ENCODE results near the gene BMERB1. TPM values are rescaled to one million over a fixed set of nuclear protein-coding genes. Genes with fewer than 3 reads are reported as not detected.

Gene BMERB1
- total RNA-seq, 2 donors from 2014 or later, result 6.2 to 9.1 TPM

DNA sequence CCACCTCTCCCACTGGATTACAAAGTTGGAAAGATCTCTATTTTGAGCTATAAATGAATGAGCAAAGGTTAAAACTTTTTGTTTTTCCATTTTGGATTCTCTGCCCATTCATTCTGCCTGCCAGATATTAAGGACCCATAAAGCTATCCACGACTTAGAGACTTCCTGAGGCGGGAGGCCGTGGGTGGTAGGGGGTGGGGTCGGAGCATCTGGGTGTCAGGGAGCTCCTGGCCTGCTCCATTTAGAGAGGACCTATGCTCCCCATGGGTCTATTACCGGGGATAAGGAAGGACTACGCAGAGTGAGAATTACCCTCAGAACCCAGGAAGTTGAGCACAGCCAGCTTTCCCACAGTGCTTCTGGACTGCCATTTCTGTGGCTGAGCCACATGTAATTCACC, 162.7 kb downstream of the BMERB1 start:
- DNase-seq, result no peak
- Histone ChIP-seq H3K4me3 (no peak overlapping the region), H3K27ac (no peak overlapping the region), H3K9ac (ENCODE audit: low read depth in 2 of 2, low read length in 2 of 2) (no peak overlapping the region), H3K36me3 (peaks cover 20% of the 10 kb centered on the region), H3K27me3 (no peaks in the 10 kb centered on the region), H3K4me1 (no peaks in the 10 kb centered on the region), H3K9me3 (no peaks in the 10 kb centered on the region)
- TF ChIP-seq, protein P1, sequence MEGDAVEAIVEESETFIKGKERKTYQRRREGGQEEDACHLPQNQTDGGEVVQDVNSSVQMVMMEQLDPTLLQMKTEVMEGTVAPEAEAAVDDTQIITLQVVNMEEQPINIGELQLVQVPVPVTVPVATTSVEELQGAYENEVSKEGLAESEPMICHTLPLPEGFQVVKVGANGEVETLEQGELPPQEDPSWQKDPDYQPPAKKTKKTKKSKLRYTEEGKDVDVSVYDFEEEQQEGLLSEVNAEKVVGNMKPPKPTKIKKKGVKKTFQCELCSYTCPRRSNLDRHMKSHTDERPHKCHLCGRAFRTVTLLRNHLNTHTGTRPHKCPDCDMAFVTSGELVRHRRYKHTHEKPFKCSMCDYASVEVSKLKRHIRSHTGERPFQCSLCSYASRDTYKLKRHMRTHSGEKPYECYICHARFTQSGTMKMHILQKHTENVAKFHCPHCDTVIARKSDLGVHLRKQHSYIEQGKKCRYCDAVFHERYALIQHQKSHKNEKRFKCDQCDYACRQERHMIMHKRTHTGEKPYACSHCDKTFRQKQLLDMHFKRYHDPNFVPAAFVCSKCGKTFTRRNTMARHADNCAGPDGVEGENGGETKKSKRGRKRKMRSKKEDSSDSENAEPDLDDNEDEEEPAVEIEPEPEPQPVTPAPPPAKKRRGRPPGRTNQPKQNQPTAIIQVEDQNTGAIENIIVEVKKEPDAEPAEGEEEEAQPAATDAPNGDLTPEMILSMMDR (IDR thresholded peaks at IDR 0.05), result no peak
- intact Hi-C loops (cut with DNase I), result no loop called here

DNA sequence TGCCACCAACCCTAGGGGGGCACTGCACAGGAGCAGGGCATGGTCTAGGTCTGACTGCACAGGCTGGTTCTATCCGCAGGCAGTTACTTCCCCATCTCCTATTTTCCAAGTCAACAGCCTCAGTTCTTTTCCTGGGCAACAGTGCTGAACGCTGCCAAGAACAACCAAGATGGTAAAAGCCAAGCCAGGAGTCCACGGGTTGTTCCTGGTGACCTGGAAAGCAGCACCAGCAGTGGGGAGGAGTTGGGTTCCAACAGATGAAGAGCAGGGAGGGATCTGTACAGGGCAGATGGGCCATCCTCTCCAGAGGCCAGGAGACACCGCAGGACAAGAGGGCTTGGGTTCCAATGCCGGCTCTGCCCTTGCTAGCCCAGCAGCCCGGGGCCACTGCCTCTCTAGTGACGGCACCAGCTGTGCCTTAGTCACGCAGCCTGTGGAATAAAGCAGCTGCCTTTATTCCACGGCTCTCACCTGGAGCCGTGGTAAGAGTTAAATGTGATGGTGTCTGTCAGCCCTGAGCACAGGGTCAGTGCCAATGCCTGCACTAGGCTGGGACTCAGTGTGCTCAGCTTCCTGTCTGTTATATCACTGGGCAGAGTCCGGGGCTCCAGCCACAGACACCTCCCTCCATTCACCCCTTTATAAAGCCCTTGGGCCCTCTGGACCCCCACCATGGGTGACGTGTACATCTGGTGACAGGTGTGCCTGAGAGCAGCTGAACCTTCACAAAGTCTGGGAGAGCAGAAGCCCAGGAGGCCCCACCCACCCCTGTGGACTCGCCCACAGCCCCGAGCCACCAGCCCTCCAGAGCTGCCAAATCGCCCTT, 163.6 kb downstream of the BMERB1 start:
- no peak for DNase-seq
- TF ChIP-seq, protein P1 (IDR thresholded peaks at IDR 0.05), result no peak
- Histone ChIP-seq H3K9me3 (no peaks in the 10 kb centered on the region), H3K4me1 (no peaks in the 10 kb centered on the region), H3K36me3 (peaks cover 22% of the 10 kb centered on the region), H3K4me3 (no peak overlapping the region), H3K9ac (ENCODE audit: low read depth in 2 of 2, low read length in 2 of 2) (no peak overlapping the region), H3K27ac (no peak overlapping the region), H3K27me3 (no peaks in the 10 kb centered on the region)
- intact Hi-C loops (cut with DNase I), result no loop called here

DNA sequence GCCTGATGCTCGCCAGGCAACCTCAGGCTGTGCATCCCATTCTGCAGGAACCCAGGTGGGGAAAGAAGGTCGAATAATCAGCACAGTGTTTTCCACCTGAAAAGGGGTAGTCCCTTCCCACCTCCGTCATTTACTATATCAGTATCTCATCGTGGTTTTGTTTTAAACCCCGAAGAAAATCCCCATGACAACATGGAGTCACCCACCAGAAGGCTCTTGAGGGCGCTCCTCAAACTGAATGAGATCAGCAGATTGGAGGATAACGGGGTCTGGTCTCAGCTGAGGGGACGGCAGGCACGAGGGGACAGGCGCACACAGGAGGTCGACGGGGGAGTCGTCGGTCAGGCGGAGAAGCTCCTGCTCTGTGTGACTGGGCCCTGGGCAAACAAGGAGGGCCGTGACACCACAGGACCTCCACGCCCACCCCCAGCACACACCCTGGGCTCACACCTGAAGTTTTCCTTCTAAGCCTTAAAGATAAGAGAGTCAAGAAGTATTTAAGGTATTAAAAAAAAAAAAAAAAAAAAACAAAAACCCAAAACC, 164.3 kb downstream of the BMERB1 start:
- Histone ChIP-seq H3K9me3 (no peaks in the 10 kb centered on the region), H3K27ac (no peak overlapping the region), H3K4me3 (no peak overlapping the region), H3K27me3 (no peaks in the 10 kb centered on the region), H3K4me1 (no peaks in the 10 kb centered on the region), H3K9ac (ENCODE audit: low read depth in 2 of 2, low read length in 2 of 2) (no peak overlapping the region), H3K36me3 (peaks cover 29% of the 10 kb centered on the region)
- intact Hi-C loops (cut with DNase I), result no loop called here
- no peak for DNase-seq
- TF ChIP-seq, protein P1 (IDR thresholded peaks at IDR 0.05), result no peak

DNA sequence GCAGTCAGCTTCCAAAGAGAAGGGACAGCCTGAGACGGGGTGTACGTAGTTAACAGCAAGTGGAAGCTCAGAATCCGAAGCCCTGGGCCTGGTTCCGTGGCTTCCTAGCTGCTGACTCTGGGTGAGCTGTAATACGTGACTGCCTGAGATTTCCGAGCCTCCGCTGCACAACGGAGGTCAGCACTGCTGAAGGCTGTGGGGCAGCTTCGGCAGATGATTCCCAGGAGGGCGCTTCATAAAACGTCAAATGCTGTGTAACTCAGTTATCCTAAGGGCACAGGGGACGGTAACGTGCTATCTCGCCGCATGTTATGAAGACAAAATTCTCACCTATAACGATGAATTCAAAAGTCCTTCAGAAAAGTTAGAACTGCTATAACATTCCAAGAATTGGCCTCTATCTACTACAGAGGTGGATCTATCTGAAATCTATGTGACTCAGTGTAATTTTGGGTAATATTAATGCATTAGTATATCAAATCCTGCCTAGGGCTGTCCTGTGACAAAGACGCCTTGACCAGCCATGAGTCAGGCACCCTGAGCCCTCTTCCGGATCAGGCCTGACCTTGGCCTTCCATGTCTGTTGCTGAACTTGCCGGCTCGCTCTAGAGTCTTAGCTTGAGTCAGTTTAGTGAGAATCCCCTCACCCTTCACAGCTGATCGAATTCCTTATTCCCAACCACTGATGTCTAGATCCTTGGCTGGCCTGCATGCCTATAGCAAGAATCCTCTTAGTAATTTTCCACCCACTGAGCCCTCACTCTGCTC, 165.1 kb downstream of the BMERB1 start:
- Histone ChIP-seq H3K36me3 (peaks cover 30% of the 10 kb centered on the region), H3K9me3 (no peaks in the 10 kb centered on the region), H3K27ac (no peak overlapping the region), H3K4me1 (no peaks in the 10 kb centered on the region), H3K27me3 (no peaks in the 10 kb centered on the region), H3K4me3 (no peak overlapping the region), H3K9ac (ENCODE audit: low read depth in 2 of 2, low read length in 2 of 2) (no peak overlapping the region)
- DNase-seq, result no peak
- TF ChIP-seq, protein P1 (IDR thresholded peaks at IDR 0.05), result no peak
- intact Hi-C loops (cut with DNase I), result no loop called here

DNA sequence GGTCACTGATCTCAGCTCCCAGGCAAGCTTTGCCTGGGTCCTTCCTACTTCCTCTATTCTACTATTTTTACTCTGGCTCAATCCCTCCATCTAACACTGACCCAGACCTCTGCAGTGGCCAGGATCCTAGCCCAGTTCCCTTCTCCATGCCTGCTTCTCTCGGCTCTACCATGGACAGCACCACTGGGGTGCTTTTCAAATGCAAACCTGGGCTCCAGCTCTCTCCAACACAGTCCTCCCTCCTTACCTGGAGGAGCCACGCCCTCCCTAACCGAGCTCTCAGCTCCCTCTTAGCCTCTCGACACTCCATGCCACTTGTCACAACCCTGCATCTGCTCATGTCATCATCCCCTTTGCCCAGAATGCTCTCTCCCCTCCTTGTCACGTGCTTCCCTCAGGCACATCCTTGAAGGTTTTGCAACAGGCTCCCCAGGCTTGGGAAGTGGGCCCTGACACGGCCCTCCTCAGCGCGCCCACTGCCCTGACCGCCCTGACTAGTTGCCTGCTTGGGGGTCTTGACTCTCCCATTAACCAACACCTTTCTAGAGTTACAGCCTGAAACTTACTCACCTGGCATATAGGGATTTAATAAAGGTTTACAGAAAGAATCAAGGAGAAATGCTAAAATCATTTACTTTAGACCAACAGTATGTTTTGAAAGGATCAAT, 167.0 kb downstream of the BMERB1 start:
- H3K9ac ChIP-seq (ENCODE audit: low read depth in 2 of 2, low read length in 2 of 2), result no peak overlapping the region
- peaks cover 30% of the 10 kb centered on the region for H3K36me3 ChIP-seq
- H3K27ac ChIP-seq, result no peak overlapping the region
- H3K9me3 ChIP-seq, result no peaks in the 10 kb centered on the region
- intact Hi-C loops (cut with DNase I), result no loop called here
- H3K27me3 ChIP-seq, result no peaks in the 10 kb centered on the region
- TF ChIP-seq, protein P1 (IDR thresholded peaks at IDR 0.05), result no peak
- H3K4me3 ChIP-seq, result no peak overlapping the region
- H3K4me1 ChIP-seq, result no peaks in the 10 kb centered on the region
- no peak for DNase-seq

All from colonic mucosa (tissue), 4 donors.